Fibroblast of pulmonary artery (primary cell): ENCODE measurements around the gene NT5DC1.
A peak's percentile ranks its signal among the peaks of the same experiment; 100 is the strongest.

Experiments
- DNase-seq: peaks from one replicate; pipeline ENCODE4 v3.0.0-alpha.2; 2010; ENCODE audit warnings: low read depth
- H3K4me3 ChIP-seq: replicated peaks from 2 replicates; pipeline ENCODE4 v1.5.1; 2011; ENCODE audit warnings: low read depth, mild to moderate bottlenecking, control low read depth, low read length, moderate library complexity
- CTCF ChIP-seq: IDR thresholded peaks from 2 replicates; pipeline ENCODE4 v1.5.1; 2011; ENCODE audit warnings: mild to moderate bottlenecking, control low read depth, low read length, inconsistent platforms; ENCODE audit errors: missing control alignments

The NT5DC1 gene

GRCh38 chr6:116127771-116128493 is 27.3 kb downstream of the NT5DC1 start:
- no peak for TF ChIP-seq CTCF
- no peak overlapping the region for H3K4me3 ChIP-seq
- DNase-seq = no peak

- H3K4me3 ChIP-seq = no peak overlapping the region
- no peak for TF ChIP-seq CTCF
- no peak for DNase-seq
Measured at GRCh38 chr6:116133453-116133852, 32.8 kb downstream of the NT5DC1 start.

GRCh38 chr6:116136373-116136772 is 35.7 kb downstream of the NT5DC1 start:
- no peak for DNase-seq
- H3K4me3 ChIP-seq = no peak overlapping the region
- no peak for TF ChIP-seq CTCF

GRCh38 chr6:116136933-116137340 is 36.3 kb downstream of the NT5DC1 start:
- no peak overlapping the region for H3K4me3 ChIP-seq
- DNase-seq = no peak
- no peak for TF ChIP-seq CTCF

GRCh38 chr6:116139917-116140316 is 39.3 kb downstream of the NT5DC1 start:
- no peak for TF ChIP-seq CTCF
- no peak overlapping the region for H3K4me3 ChIP-seq
- no peak for DNase-seq

GRCh38 chr6:116144605-116145004 is 44.0 kb downstream of the NT5DC1 start:
- H3K4me3 ChIP-seq = no peak overlapping the region
- TF ChIP-seq CTCF = no peak
- DNase-seq = peak; percentile 77
